Measurements from ENCODE around the gene FBRSL1. TPM values are rescaled to one million over a fixed set of nuclear protein-coding genes. Genes with fewer than 3 reads are reported as not detected.

The FBRSL1 gene
- total RNA-seq, 1 experiment from 2014 or later, result 45.3 TPM

GRCh38 chr12:132525011-132525832 lies 35.3 kb downstream of the FBRSL1 start:
- no peak overlapping the region for H3K4me3 ChIP-seq (ENCODE audit: low read length)
- DNase-seq (no peak), ATAC-seq (no peak)
- peaks cover 16% of the 10 kb centered on the region; the same call in 1 of the 2 replicates for H4K20me1 ChIP-seq (ENCODE audit: low read length)
- H3K4me2 ChIP-seq (ENCODE audit: low read length), result peak overlapping the region; percentile 44
- no TSS peak for BruUV-seq (replicated peaks)
- H3K79me2 ChIP-seq (ENCODE audit: low read length), result peaks cover 5% of the 10 kb centered on the region; the same call in 1 of the 2 replicates
- H3K9me2 ChIP-seq (replicated peaks; ENCODE audit: low read length), result no peaks in the 10 kb centered on the region
- POLR2A ChIA-PET (ENCODE audit: unreplicated experiment), result no interaction called here
- H2AFZ ChIP-seq (ENCODE audit: low read length), result no peak overlapping the region
- peaks cover 21% of the 10 kb centered on the region for H3K4me1 ChIP-seq (ENCODE audit: insufficient read depth, low read length)
- H3K27me3 ChIP-seq (ENCODE audit: low read length), result no peaks in the 10 kb centered on the region
- TF ChIP-seq EZH2phosphoT487 (IDR thresholded peaks at IDR 0.05; ENCODE audit: borderline replicate concordance, low read length) (no peak), CTCF (conservative IDR thresholded peaks at IDR 0.05; ENCODE audit: low read depth, low read length) (no peak), EZH2 (IDR thresholded peaks at IDR 0.05; ENCODE audit: low read length, unreplicated experiment) (no peak)
- CTCF ChIA-PET, result no interaction called here
- H3K9me3 ChIP-seq (ENCODE audit: low read length), result no peaks in the 10 kb centered on the region
- H3K27ac ChIP-seq (ENCODE audit: low read length), result no peak overlapping the region
- no peaks in the 10 kb centered on the region for H3K36me3 ChIP-seq (ENCODE audit: low read depth, low read length)
- H3K9ac ChIP-seq (ENCODE audit: low read length), result no peak overlapping the region
- no peaks in the 10 kb centered on the region for H3F3A ChIP-seq (ENCODE audit: low read length, unreplicated experiment)
- intact Hi-C loops (cut with micrococcal nuclease), result loop anchor here (10.0 kb wide), 1 partner anchor 70 kb away; no protein-coding TSS in a partner anchor

GRCh38 chr12:132525833-132526455 lies 36.0 kb downstream of the FBRSL1 start:
- H3K9me2 ChIP-seq (replicated peaks; ENCODE audit: low read length), result no peaks in the 10 kb centered on the region
- TF ChIP-seq EZH2 (IDR thresholded peaks at IDR 0.05; ENCODE audit: low read length, unreplicated experiment) (no peak), EZH2phosphoT487 (IDR thresholded peaks at IDR 0.05; ENCODE audit: borderline replicate concordance, low read length) (no peak), CTCF (conservative IDR thresholded peaks at IDR 0.05; ENCODE audit: low read depth, low read length) (no peak)
- peaks cover 21% of the 10 kb centered on the region for H3K4me1 ChIP-seq (ENCODE audit: insufficient read depth, low read length)
- no peak overlapping the region for H3K4me2 ChIP-seq (ENCODE audit: low read length)
- no peaks in the 10 kb centered on the region for H3F3A ChIP-seq (ENCODE audit: low read length, unreplicated experiment)
- ATAC-seq, result no peak
- DNase-seq, result no peak
- H3K4me3 ChIP-seq (ENCODE audit: low read length), result no peak overlapping the region
- no peak overlapping the region for H3K9ac ChIP-seq (ENCODE audit: low read length)
- no peak overlapping the region for H3K27ac ChIP-seq (ENCODE audit: low read length)
- H3K27me3 ChIP-seq (ENCODE audit: low read length), result no peaks in the 10 kb centered on the region
- H3K9me3 ChIP-seq (ENCODE audit: low read length), result no peaks in the 10 kb centered on the region
- peaks cover 5% of the 10 kb centered on the region; the same call in 1 of the 2 replicates for H3K79me2 ChIP-seq (ENCODE audit: low read length)
- CTCF ChIA-PET, result no interaction called here
- POLR2A ChIA-PET (ENCODE audit: unreplicated experiment), result no interaction called here
- peaks cover 16% of the 10 kb centered on the region; the same call in 1 of the 2 replicates for H4K20me1 ChIP-seq (ENCODE audit: low read length)
- H2AFZ ChIP-seq (ENCODE audit: low read length), result no peak overlapping the region
- intact Hi-C loops (cut with micrococcal nuclease), result loop anchor here (10.0 kb wide), 1 partner anchor 69 kb away; no protein-coding TSS in a partner anchor
- no TSS peak for BruUV-seq (replicated peaks)
- no peaks in the 10 kb centered on the region for H3K36me3 ChIP-seq (ENCODE audit: low read depth, low read length)

Data from PC-3 (cell line).